Measurements from ENCODE around the gene CCNYL1. TPM values are rescaled to one million over a fixed set of nuclear protein-coding genes. Genes with fewer than 3 reads are reported as not detected.

Gene CCNYL1
- total RNA-seq, 1 donor from 2014 or later: 7.6 TPM

GRCh38 chr2:207777124-207777523 lies 65.7 kb downstream of the CCNYL1 start:
- DNase-seq: no peak
- TF ChIP-seq, protein P1, sequence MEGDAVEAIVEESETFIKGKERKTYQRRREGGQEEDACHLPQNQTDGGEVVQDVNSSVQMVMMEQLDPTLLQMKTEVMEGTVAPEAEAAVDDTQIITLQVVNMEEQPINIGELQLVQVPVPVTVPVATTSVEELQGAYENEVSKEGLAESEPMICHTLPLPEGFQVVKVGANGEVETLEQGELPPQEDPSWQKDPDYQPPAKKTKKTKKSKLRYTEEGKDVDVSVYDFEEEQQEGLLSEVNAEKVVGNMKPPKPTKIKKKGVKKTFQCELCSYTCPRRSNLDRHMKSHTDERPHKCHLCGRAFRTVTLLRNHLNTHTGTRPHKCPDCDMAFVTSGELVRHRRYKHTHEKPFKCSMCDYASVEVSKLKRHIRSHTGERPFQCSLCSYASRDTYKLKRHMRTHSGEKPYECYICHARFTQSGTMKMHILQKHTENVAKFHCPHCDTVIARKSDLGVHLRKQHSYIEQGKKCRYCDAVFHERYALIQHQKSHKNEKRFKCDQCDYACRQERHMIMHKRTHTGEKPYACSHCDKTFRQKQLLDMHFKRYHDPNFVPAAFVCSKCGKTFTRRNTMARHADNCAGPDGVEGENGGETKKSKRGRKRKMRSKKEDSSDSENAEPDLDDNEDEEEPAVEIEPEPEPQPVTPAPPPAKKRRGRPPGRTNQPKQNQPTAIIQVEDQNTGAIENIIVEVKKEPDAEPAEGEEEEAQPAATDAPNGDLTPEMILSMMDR (IDR thresholded peaks at IDR 0.05; ENCODE audit: borderline replicate concordance): no peak
- H3K27ac ChIP-seq (replicated peaks): no peak overlapping the region
- intact Hi-C loops (cut with micrococcal nuclease): no loop called here
- no peaks in the 10 kb centered on the region for H3K9me3 ChIP-seq (replicated peaks)
- H3K4me1 ChIP-seq: no peaks in the 10 kb centered on the region
- no peaks in the 10 kb centered on the region for H3K27me3 ChIP-seq (ENCODE audit: low read depth)
- no peak overlapping the region for H3K4me3 ChIP-seq
- H3K36me3 ChIP-seq: no peaks in the 10 kb centered on the region

DNA sequence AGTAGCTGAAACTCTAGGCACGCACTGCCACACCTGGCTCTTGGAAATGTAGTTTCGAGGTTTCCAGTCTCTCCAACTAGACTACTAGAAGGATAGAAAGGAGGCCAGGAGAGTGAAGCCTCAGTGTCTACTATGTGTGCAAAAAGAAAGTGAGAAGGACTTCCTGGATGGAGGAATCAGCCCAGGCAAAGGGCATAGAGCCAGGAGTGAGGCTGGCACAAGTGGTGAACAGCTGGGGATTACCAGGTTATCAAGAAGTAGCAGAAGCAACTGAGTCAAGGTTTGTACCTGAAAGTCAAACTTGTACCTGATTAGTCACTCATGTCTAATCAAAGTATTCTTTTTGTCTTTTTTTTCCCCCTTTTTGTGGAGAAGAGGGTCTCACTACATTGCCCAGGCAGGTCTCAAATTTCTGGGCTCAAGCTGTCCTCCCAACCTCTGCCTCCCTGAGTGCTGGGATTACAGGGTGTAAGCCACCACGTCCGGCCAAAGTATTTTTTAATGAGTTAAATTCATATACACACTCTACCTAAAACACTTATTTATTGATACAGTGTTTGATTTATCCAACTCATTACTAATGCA lies 67.0 kb downstream of the CCNYL1 start:
- Histone ChIP-seq H3K36me3 (no peaks in the 10 kb centered on the region), H3K4me3 (no peak overlapping the region), H3K9me3 (replicated peaks) (no peaks in the 10 kb centered on the region), H3K27ac (replicated peaks) (no peak overlapping the region), H3K27me3 (ENCODE audit: low read depth) (no peaks in the 10 kb centered on the region), H3K4me1 (no peaks in the 10 kb centered on the region)
- TF ChIP-seq, protein P1 (IDR thresholded peaks at IDR 0.05; ENCODE audit: borderline replicate concordance): no peak
- DNase-seq: no peak
- intact Hi-C loops (cut with micrococcal nuclease): no loop called here

GRCh38 chr2:207779523-207779922 lies 68.1 kb downstream of the CCNYL1 start:
- TF ChIP-seq, protein P1 (IDR thresholded peaks at IDR 0.05; ENCODE audit: borderline replicate concordance): no peak
- Histone ChIP-seq H3K27me3 (ENCODE audit: low read depth) (no peaks in the 10 kb centered on the region), H3K9me3 (replicated peaks) (no peaks in the 10 kb centered on the region), H3K4me1 (no peaks in the 10 kb centered on the region), H3K36me3 (no peaks in the 10 kb centered on the region), H3K4me3 (no peak overlapping the region), H3K27ac (replicated peaks) (no peak overlapping the region)
- intact Hi-C loops (cut with micrococcal nuclease): no loop called here
- DNase-seq: no peak

DNA sequence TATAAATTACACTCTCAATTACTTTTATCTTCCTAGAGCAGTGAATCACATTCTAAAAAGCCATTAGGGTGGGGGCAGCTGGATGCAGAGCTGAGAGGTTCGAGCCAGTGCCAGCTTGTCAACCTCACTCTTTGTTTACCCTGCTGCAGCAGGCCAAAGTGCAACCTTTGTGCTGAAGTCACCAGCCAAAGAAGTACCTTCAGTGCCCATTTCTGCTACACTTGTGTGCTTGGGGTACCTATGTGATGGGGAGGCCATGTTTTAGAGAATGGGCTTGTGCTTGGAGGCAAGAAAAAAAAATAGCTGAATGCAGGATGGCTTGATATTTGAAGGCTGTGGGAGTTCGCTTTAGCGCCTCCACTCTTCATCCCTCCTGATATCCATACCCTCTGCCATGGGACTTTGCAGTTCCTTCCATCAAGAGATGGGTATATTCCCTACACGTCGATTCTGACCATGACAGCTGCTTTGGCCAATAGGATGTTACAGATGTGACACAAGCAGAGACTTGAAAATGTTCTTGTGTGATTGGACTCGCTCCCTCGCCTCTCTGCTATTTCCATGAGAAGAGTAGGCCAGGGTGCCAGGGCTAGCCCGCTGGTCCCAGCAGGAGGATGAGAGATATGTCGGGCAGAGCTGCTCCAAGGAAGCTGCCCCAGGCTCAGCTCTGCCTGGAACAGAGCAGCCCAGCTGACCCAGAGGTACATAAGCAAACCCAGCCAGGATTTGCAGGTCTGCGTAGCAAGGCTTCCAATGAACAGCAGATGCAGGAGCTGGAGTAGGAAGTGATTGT lies 71.0 kb downstream of the CCNYL1 start:
- no peak for DNase-seq
- H3K36me3 ChIP-seq: no peaks in the 10 kb centered on the region
- intact Hi-C loops (cut with micrococcal nuclease): no loop called here
- TF ChIP-seq, protein P1 (IDR thresholded peaks at IDR 0.05; ENCODE audit: borderline replicate concordance): no peak
- H3K9me3 ChIP-seq (replicated peaks): no peaks in the 10 kb centered on the region
- no peaks in the 10 kb centered on the region for H3K4me1 ChIP-seq
- no peak overlapping the region for H3K27ac ChIP-seq (replicated peaks)
- no peaks in the 10 kb centered on the region for H3K27me3 ChIP-seq (ENCODE audit: low read depth)
- no peak overlapping the region for H3K4me3 ChIP-seq

GRCh38 chr2:207783514-207783913 lies 72.1 kb downstream of the CCNYL1 start:
- no peaks in the 10 kb centered on the region for H3K9me3 ChIP-seq (replicated peaks)
- intact Hi-C loops (cut with micrococcal nuclease): no loop called here
- H3K36me3 ChIP-seq: no peaks in the 10 kb centered on the region
- no peak for DNase-seq
- H3K4me1 ChIP-seq: no peaks in the 10 kb centered on the region
- TF ChIP-seq, protein P1 (IDR thresholded peaks at IDR 0.05; ENCODE audit: borderline replicate concordance): no peak
- H3K27ac ChIP-seq (replicated peaks): no peak overlapping the region
- H3K4me3 ChIP-seq: no peak overlapping the region
- no peaks in the 10 kb centered on the region for H3K27me3 ChIP-seq (ENCODE audit: low read depth)
